AG20443 (cell line): ENCODE data around the gene GRHL1.

Source experiments
- DNase-seq: peaks from one replicate; pipeline ENCODE4 v3.0.0; 2012; ENCODE audit warnings: low spot score, mixed read lengths

GRHL1 gene

GRCh38 chr2:10042301-10043161 is 91.0 kb downstream of the GRHL1 start:
- peak; percentile 70 for DNase-seq

DNA sequence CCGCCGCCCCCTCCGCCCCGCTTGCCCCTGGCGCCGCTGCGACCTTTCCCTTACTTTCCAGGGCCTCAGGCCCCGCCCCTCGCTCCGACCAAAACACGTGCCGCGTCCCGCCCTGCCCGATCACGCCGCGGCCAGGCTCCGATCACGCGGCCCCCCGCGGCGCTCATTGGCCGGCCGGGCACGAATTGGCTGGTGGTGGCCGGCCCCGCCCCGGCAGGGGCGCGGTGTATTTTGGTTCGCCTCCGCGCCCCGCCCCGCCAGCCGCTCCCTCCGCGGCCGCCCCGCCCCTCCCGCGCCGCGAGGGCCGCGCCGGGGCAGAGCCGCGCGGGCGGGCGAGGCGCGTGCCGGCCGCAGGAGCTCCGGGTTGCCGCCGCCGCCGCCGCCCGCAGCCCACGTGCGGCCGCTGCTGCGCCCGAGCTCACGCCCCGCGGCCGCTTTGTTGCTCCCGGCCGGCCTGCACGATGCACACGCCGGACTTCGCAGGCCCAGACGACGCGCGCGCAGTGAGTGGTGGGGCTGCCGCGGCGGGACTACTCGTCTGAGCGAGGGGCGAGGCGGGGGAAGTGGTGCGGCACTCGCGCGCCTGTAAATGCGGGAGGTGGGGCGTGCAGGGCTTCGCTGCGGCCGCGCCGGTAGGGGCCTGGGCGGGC is 91.9 kb downstream of the GRHL1 start, which contains the start of gene KLF11:
Gene KLF11 (plus strand): TSS at position 295 of the 650 bp plus-strand sequence. CDS start 167 bp downstream, at position 462.
- DNase-seq = peak; percentile 97

DNA sequence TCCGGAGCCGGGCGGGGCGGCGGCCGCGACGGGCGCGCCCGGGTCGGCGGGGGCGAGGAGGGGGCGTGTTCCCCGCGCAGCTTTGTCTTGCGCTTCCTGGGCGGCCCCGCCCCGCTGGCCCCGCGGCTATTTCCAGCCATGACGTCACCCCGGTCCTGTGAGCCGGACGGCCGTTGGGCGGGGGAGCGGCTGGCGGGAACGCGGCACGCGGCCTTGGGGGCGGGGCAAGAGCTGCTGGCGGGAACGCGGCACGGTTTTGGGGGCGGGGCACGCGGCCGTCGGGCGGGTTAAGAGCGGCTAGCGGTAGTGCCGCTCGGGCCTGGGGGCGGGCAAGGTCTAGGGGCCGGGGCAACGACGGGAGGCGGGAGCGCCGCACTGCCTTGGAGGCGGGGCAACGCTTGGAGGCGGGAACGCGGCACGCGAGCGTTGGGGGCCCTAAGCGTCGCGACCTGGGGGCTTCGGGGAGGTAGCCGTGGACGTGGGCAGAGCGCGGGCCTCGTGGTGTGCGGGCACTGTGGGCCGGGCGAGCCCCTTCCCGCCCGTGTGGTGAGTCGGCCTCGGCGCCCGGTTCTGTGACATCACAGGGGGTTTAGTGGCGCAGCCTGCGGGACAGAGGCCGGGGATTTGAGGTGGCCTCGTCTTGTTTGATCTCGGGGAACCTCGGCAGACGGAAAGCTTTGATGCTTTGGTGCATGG is 92.6 kb downstream of the GRHL1 start:
- DNase-seq = peak; percentile 97

- no peak for DNase-seq
These were observed 94.3 kb downstream of the GRHL1 start for GRCh38 chr2:10045561-10046355.

DNA sequence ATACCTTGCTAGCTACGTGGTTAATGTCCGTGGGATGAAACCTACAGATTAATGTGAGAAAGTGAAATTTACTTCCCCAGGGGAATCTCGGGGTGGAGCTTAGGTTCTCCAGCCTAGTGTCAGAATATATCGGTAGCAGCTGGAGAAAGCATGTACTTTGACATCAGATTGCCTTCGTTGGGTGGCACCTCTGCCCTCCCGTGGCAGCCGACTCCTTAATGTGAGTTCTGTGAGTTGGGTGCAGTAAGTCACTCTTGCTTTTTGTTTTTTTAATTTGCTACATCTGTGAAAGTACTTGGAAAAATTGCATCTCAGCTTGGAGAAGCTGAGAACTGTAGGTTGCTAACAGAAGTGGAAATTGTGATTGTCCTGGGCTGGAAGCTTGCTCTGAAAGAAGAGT is 95.4 kb downstream of the GRHL1 start:
- no peak for DNase-seq

DNA sequence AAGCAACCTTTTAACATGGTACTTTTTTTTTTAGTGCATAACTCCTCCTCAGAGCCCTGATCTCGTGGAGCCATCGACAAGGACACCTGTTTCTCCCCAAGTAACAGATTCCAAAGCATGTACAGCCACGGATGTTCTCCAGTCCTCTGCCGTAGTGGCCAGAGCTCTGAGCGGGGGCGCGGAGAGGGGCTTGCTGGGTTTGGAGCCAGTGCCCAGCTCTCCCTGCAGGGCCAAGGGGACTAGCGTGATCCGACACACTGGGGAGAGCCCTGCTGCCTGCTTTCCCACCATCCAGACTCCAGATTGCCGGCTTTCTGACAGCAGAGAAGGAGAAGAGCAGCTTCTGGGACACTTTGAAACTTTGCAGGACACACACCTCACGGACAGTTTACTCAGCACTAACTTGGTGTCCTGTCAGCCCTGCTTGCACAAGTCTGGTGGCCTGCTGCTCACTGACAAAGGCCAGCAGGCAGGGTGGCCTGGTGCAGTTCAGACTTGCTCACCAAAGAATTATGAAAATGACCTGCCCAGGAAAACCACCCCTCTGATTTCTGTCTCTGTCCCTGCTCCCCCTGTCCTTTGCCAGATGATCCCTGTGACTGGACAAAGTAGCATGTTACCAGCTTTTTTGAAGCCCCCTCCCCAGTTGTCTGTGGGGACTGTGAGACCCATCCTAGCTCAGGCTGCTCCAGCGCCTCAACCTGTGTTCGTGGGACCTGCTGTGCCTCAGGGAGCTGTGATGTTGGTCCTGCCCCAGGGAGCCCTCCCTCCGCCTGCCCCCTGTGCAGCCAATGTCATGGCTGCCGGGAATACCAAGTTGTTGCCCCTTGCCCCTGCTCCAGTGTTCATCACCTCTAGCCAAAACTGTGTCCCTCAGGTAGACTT is 96.4 kb downstream of the GRHL1 start:
- no peak for DNase-seq

DNA sequence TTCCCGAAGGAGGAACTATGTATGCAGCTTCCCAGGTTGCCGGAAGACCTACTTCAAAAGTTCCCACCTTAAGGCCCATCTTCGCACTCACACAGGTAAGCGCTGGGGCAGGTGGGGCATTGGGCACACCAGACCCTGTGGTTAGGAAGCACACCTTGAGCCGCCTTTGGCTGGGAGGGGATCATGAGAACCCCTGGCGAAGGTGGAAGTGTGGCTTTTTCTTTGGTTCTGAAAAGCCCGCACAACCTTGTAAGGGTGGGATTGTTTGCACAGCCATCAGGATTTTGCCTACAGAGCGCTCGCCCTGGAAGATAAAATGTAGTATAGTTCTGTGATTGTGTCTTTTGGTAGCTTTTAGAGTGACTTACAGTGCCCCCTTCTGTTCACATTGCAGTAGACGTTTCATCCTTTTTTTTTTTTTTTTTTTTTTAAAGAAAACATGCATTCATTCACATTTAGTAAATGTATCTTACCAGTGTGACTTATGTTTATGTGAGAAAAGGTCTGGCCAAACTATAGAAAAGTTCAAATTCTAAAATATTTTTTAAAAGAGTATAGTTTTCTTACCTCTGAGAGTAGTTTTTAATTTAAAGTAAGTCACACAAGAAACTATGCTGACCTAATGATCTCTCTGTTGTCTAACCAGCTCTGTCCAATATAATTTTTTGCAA is 97.1 kb downstream of the GRHL1 start:
- peak; percentile 65 for DNase-seq
